ENCODE results near the gene CDKN1B.
"Not testable (repeated sequence)": the region's sequence is repeated elsewhere in the genome, so short reads cannot be mapped to it uniquely, and the experiment has no call there.

The CDKN1B gene

DNA sequence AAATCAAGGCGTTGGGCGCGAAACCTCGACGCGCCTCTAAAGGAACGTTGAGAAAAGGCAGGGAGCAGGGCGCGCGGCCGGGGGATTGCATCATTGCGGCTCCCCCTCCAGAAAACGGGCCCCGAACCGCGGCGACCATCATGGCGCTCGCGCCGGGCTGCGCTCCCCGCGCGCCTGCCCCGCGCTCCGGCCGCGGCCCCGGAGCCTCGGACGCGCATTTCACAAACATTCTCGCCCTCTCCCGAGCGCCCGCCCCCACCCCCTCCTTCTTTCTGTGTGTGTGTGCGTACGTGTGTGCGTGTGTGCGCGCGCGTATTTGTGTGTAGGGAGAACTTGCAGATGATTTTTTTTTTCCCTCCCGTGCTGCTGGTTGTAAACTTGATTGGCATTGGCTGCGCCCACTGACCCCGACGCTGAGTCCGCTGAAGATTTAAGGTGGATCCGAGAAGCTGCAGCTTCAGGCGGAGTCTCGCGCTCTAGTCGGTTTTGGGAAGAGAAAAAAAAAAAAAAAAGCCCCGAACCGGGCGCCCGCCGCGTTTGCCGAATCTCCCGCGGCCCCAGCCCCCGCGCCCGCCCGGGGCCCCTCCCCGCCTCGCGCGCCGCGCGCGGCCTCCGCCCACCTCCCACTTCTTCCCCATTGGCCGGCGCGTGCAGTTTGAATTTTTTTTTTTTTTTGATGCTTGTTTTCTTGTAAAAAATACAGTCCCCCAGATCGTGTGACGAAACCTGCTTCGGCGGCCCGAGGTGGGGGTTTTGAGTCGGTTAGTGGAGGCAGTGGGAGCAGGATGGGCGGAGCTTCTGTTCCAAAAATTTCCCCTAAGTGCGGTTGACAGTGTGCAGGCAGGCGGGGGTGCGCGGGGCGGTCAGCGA, 8.2 kb downstream of the CDKN1B start:
- DNase-seq: peak; percentile 81

DNA sequence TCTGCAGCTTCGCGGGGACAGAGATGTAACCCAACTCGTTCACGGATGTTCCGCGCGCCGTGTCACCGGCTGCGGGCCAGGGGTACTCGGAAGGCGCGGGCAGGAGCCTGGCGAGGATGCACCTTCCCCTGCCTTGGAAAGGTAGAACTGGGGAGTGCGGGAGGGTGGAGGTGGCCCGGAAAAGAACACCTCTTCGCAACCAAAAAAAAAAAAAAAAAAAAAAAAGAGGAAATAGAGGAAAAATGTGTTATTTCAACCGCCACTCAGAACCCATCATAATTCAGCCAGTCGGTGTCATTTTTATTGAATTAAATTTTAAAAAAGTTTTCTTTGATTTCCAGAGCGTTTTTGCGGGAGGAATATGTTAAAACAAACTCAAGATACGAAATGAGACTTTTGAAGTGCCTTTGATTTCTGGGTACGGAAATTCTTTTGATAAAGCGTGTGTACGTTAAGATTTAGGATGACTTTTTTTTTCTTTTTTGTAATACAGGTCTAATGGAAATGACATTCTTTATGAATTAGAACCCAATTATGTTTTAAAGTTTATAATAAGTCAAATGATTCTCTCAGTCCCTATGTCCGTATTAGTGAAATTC, 8.9 kb downstream of the CDKN1B start:
- no peak for DNase-seq

DNA sequence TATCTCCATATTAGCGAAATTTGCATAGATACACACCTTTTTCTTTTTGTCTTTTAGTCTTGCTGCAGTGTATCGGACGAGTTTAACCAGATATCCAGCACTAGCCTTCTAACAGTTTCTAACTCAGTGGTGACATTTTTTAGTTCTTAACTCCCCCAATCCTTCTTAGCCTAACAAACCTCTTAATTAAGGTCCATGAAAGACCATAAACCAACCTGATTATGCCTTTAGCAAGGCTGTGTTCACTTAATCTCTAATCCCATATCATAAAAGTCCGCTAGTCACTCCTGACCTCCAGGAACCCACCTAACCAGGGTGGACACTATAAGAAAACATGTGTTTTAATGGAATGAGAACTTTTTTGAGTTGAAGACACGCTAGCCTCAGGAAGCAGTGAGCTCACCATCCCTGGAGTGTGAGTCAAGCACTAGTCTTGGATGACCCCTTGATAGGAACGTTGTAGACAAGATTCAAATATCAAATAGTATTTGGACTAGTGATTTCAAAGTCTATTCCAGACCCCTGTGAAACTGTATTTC, 9.5 kb downstream of the CDKN1B start:
- no peak for DNase-seq

DNA sequence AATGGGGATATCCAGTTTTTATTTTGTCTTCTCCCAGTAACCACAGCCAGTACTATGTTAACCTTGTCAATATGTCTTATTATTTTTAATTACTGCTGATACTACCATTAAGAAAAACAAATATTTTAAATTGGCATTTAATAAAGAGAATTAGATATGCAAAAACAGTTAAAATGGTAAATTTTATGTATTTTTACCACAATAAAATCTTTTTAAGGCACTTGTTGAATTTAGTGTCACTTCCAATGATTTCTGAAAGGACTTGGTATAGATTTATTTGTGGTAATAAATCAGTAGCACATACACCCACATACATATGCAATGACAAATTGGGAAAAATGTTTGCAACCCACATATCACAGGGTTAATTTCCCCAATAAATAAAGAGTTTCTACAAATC, 14.0 kb downstream of the CDKN1B start:
- no peak for DNase-seq

DNA sequence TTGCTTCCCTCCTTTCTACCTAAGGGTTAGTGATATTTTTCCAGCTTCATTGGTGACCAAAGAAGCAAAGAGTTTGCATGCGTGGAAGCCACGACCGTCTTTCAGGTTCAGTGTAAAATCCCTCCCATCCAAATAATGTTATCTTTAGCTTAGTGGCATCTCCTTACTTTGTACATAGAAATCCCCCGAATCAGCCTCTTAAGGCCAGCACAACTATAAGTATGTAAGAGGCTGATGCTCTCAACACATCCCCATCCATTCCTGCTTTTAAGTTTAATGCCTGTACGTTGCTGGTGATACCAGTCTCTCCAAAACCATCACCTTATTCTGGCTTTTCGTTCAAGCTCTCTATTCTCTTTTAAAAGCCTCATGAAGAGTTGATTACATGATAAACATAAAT, 14.6 kb downstream of the CDKN1B start:
- DNase-seq: no peak

DNA sequence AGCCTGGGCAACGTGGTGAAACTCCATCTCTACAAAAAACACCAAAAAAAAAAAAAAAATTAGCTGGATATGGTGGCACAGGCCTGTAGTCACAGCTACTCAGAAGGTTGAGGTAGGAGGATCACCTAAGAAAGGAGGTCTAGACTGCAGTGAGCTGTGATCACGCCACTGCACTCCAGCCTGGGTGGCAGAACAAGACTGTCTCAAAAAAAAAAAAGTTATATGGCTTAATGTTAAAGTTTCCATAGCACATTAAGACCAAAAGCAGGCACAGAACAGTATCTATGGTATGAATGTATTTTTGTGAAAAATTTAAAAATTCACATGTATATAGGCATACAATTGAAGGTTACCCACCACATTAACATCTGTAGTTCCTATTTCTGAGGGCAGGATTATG, 15.9 kb downstream of the CDKN1B start:
- no peak for DNase-seq

DNA sequence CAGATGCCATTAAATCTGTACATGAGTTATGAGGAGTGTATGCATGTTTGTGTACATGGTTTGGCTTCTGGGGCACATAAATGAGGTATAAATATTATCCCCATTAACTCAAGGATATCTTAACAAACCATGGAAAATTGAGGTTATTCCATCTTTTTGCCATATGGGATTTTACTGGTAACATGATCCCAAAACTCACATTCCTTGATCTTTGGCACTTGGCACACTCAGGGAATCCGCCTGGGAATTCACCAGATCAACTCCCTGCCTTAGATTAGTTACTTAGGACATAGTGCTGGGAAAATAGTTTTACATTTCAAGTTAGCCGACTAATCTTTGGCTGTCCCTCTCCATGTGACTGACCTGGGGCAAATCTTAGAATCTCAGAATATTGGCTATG, 16.9 kb downstream of the CDKN1B start:
- no peak for DNase-seq

DNA sequence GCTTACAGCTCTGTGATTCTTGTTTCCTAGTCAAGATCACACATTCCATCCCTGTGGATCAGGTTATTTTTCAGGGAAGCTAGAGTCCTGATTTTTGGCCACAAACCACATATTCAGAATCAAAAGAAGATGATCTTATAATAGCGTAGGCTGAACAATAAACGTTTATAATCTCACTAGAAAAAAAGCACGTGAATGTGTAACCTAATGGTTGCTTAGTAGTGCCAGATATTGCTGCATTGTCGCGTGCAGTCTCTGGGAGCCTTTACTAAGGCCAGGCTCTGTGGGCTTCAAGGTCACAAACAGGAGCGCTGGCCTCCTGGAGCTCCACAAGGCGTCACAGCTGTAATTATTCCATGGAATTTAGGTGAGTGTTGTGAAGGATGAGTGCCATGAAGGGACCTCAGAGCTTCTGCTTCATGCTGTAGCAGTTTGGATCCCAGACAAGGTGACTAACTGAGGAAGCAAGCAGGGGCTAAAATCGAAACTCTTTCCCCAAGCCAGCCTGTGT, 17.4 kb downstream of the CDKN1B start:
- DNase-seq: no peak

DNA sequence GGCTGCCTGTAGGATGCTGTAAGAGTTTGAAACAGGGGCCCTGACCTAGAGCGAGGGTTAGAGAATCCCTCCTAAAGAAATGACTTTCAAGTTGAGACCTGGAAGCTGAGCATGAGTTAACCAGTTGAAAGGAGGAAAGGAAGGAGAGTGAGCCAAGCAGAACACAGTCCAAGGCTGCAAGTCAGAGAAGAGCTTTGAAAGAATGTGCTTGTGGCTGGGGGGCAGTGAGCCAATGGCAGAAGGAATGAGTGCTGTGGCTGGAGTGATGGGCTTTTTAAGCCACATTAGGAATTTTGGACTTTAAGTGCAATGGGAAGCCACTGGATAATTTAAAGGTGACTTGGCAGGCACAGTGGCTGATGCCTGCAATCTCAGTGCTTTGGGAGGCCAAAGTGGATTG, 18.1 kb downstream of the CDKN1B start:
- no peak for DNase-seq

DNA sequence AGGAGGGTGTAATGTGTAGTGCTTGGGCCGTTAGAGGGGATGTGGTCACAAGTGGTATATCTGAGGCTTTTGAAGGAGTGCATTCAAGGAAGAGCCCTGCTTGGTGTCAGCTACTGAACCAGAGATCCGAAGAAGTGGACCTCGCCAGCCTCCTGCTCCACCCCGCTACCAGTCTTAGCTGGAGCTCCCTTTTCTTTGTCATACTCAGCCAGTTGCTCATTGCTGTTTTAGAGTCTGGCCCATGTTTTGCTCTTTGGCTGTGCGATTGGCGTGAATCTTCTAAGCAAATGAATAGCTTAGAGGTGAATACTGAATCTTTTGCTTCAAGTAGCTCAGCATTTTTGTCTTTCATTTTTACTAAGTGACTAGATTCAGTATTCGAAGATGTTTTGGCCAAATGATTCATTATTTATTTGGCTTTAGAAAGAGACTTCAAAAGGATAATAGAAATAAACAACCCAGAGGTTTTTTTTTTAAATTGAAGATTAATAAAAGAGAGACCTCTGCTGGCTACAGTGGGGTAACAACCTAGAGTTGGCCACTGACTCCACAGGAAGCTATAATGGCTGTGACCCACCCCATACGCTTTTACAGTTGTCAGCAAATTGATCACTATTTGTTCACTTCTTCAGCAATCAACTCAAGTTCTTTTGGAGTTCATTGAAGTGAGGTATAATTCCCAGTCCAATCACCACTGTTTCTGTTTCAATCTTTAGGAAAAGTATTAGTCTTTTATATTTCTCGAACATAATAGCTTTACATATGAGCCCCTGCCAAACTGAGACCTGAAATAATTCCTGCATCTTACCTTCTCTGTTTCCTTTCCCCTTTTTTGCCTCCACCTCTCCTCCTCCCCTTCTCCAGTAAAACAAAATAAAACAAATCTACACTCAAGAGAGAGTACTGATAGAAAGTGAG, 19.9 kb downstream of the CDKN1B start:
- peak; percentile 17 for DNase-seq

DNA sequence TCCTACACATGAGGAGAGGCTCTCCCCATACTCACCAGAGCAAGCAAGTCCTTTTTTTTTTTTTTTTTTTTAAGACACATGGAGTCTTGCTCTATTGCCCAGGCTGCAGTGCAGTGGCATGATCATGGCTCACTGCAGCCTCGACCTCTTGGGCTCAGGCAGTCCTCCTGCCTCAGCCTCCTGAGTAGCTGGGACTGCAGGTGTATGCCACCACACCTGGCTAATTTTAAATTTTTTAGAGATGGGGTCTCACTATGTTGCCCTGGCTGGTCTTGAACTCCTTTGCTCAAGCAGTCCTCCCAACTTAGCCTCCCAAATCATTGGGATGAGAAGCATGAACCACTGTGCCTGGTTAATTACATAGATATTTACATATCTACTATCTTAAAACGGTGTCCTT, 21.0 kb downstream of the CDKN1B start:
- not testable (repeated sequence) for DNase-seq

DNA sequence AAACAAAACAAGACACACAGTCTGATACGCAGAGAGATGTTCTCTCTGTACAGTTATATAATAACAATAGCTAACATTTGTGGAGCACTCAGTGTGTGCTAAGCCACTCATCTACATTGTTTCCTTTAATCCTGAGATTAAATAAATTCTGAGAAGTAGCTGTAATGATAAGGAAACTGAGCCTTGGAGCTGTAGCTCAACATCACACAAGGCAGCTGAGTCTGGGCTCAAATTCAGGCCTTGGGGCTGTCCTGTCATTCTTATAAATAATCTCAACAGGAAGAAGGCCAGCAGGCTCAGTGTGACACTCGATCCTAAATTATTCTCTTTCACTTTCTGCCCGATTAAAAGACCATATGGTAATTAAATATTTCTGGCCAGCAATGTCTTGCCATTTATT, 24.5 kb downstream of the CDKN1B start:
- no peak for DNase-seq

DNA sequence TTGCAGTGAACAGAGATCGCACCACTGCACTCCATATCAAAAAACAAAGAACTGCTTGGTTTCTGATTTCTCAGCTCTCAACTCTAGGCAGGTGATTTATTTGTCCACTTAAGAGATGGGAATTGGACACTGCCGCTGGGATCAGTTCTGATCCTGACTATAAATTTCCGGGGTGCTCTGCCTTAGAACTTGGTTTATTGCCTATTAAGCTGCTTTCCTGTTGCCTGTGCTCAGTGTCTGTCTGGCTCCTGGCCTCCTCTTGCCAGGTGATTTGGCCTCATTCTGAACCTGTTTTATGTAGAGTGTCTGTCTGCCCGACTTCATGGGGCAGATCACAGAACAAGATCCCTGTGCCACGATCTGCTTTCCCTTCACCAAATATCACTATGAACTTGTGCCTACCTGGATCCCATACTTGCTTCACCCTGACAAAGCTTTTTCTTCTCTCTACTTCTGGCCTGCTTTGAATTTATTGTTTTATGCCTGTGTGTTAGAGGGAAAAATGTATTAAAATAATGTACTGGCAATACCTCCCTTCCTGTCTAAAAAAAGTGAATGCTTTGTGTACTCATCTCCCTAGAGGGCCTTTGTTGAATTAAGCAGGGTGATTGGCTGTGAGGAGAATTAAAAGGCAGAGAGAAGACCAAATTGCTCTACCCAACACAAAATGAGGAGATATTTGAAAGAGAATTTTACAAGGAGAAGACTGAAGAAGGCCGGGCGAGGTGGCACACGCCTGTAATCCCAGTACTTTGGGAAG, 27.6 kb downstream of the CDKN1B start:
- DNase-seq: no peak

DNA sequence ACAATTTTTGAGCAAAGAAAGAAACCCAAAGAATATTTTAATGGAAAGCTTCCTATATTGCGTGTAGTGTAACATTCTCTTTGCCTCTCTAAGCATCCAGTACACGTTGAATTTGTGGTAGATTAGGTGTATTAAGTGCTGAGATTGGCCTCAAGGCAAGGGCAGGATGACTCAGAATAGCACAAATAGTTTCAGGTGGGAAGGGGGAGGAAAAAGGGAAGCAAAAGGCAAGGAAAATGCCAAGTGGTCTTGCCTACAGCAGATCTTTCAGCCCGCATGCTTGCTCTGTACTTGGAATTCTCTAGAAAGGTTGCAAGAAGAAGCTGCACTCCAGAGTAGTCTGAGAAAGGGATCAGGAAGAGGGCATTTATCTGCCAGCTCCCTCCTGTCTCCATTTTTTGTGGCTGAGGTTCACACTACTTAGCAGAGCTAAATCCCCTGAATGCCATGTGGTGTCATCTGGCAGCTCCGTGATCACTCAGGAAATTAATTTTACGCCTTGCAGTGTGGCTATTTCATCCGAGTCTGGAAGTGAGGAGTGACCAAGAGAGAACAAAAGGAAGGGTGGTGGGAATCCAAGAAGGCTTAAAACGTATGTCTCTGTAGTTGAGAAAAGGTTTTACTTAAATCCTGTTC, 28.5 kb downstream of the CDKN1B start:
- no peak for DNase-seq

DNA sequence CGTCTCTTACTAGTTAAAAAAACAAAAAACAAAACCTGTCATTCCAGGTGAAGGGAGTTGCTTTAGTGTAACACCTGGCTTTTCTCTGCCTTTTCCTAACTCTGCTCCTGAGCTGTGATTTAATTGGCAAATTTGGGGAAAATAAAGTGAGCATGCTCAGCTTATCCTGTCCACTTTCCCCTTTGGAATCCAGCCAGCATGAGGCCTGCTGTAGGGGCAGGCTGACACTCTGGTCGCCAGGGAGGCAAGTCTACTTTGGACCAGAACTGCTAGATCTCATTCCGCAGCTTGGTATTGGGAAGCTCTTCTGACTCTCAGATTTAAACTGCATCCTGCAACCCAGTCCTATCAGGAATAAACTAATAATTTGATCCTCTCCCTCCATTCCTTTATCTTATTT, 30.1 kb downstream of the CDKN1B start:
- DNase-seq: no peak

DNA sequence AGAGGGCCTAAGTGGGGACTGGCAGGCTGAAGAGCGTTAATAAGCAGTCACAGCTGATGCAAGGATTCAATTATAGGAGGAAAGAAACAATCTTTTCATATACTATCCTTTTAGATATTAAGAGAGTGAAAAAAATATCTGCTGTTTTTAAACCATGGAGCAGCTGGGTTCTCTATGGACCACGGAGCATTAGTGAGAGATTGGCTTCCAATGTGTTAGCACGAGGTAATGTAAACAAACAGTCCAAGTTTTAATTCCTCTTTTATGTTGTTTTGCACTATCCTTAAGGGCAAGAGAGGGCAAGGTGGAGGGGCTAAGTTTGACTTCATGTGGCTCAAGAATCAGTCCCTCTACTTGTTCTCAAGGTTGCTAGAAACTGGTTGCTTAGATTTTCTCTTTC, 30.9 kb downstream of the CDKN1B start:
- no peak for DNase-seq

DNA sequence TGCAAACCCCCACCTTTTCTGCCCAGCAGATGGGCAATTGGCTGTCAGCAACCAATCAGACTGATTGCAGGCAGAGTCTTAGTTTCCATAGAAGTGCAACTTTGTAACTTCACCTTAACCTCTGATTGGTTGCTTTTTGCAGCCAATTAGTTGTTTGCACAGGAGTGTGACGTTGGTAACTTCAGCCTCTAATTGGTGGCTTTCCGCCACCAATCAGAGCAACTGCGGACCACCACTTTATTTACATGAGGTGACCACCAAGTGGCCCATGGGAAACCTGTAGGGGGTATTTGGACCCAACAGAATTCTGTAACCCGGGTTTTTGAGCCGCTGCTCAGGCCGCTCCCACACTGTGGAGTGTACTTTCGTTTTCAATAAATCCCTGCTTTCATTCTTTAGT, 32.3 kb downstream of the CDKN1B start:
- DNase-seq: no peak

DNA sequence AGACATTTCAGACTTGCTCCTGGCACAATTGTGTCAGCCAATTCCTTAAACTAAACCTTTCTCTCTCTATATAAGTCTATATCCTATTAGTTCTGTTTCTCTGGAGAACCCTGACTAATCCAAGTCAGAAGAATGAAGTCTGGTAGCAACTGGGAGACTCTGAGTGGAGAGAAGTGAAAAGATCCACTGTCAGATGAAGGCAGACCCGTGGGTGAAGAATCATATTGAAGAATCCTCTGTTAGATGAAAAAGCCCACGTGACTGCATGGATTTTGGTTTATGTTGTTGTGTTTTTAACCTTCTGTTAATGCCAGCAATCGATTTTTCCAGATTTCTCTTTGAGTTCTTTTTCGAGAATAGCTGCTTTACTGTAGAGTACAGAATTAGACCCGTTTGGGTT, 38.8 kb downstream of the CDKN1B start:
- DNase-seq: no peak

DNA sequence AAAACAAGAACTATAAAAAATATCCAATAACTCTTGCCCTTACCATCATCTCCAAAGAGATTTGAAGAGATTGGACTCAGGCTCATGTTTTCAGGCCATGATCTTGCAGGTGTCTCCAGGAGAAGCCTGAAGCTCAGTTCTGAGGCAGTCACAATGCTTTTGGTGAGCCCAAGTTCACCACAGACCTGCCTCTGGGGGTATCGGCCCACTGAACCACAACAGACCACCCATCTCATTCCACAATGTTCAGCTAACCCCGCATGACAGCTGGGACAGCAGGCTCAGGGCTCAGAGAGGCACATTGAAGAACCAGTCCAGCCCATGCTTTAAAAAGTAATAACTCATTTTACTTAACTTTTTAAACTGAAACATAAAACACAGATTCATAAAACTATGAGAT, 40.0 kb downstream of the CDKN1B start:
- DNase-seq: no peak

DNA sequence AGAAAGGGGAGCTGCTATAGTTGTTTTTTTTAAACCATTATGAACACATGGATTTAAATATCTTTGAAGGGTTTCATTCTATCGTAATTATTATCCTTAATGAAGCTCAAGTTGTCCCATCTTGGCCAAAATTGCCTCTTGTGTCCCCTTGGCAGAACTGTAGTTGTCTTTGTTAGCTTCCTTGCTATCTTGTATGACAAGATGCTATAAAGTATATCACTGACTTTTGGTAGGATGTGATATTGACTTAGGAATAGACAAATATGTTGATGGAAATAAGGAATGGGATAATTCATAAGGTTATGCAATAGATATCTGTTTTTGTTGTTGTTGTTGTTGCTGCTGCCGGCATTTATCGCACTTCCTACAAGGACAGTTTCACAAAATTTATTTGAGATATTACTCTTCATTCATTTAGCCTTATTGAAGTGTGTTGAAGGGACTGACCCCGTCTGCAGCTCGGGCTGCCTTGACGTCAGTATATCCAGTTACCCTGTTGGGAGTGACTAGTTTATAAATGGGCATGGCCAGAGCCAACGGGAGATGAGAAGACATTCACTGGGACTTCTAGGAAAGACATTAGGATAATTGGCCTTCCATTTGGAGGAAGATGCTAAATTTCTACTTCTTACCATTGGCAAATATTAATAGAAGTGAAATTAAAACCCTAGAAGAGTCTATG, 42.2 kb downstream of the CDKN1B start:
- no peak for DNase-seq

DNA sequence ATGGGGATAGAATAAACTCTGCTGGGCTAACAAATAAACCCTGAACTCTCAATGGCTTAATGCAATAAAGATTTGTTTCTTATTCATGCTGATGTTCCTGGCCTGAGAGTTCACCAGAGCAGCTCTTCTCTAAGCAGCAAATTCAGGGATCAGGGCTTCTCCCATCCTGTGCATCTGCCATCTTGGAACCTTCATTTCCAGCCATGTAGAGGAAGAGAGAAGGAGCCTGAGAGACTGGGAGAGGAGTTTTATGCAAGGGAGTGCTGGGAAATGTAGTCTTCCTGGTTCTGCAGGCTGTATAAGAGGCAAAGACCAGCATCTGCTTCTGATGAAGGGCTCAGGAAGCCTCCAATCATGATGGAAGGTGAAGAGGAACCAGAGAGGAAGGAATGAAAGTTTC, 47.7 kb downstream of the CDKN1B start:
- DNase-seq: no peak
